ENCODE data around the gene LYPD5. TPM values are rescaled to one million over a fixed set of nuclear protein-coding genes. Genes with fewer than 3 reads are reported as not detected.

Gene LYPD5
- total and polyA plus RNA-seq, 2 of the 8 experiments (the other 6 are each of a cell fraction or from before 2014, with no cell fraction given) = 0.74 to 4.3 TPM

DNA sequence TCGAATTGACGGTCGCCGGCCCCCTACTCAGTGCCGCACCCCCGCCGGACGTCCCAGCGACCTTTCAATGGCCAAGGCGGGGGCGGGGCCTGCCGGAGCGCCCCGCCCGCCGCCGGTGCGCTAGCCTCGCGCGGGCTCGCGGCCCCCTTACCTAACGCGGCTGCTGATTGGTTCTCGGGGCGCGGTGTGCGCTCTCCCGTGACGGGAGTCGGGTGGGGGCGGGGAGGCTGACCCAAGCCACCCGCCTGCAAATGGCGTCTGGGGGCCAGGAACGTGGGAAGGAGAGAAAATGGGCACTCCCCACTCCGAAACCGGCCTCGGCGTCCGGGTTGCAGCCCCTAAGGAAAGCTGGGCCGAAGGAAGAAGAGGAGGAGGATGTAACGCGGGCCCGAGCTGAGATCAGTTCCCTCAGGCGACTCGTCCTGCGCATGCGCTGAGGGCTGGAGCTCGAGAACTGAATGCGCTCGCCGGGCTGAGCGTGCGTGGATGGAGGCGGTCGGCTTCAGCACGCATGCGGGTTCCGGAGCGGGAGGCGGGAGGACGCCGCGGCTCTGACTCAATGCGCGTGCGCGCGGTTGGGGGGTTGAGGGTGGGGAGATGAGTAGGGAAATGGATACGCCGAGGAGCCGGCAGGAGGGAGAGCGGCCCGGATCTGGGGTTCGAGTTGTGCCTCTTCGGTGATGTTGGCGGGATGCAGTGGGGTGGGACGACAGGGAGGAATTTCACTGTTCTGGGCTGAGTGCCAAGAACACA lies 47.6 kb downstream of the LYPD5 start, which contains the start of gene SMG9 (continued):
- TF ChIP-seq GTF2F1 (IDR thresholded peaks at IDR 0.05; ENCODE audit: borderline replicate concordance, low read depth, low read length) (no peak), KDM1A (IDR thresholded peaks at IDR 0.05; ENCODE audit: borderline replicate concordance, low read length) (no peak), TCF12 (IDR thresholded peaks at IDR 0.05; ENCODE audit: low read depth, low read length) (no peak), RFX5 (IDR thresholded peaks at IDR 0.05; ENCODE audit: borderline replicate concordance, low read depth, low read length) (no peak), RXRA (IDR thresholded peaks at IDR 0.05; ENCODE audit: insufficient read depth, low read depth, low read length) (no peak), ZNF274 (IDR thresholded peaks at IDR 0.05; ENCODE audit: borderline replicate concordance, extremely low read depth, low read length) (no peak), RBBP5 (IDR thresholded peaks at IDR 0.05; ENCODE audit: borderline replicate concordance, low read depth, low read length) (0 out of 2 replicates have a peak, but pooled peaks have one; percentile 47), CHD7 (IDR thresholded peaks at IDR 0.05; ENCODE audit: insufficient replicate concordance, low read length) (no peak)
